GM13976 (cell line): Measurements from ENCODE around the gene RAD51B.
"Not testable (repeated sequence)": the region's sequence is repeated elsewhere in the genome, so short reads cannot be mapped to it uniquely, and the experiment has no call there.

Experiments
- DNase-seq: peaks from one replicate; pipeline ENCODE4 v3.0.0; 2012; ENCODE audit warnings: low spot score
- CTCF ChIP-seq: IDR thresholded peaks from 2 replicates; pipeline ENCODE4 v1.5.1; 2012; ENCODE audit warnings: borderline replicate concordance, mild to moderate bottlenecking; ENCODE audit not compliant: insufficient read depth; ENCODE audit errors: extremely low read depth, missing control alignments, control extremely low read depth
- in situ Hi-C: fragments of 300-500 bp; cut with MboI; formaldehyde crosslinking; loops from one replicate; pipeline ENCODE4 v1.12.0; 2022; ENCODE audit warnings: low sequenced_read_pairs, mixed read lengths, inconsistent platforms; ENCODE audit not compliant: unreplicated experiment

RAD51B gene

GRCh38 chr14:68761391-68761790 is 941.8 kb downstream of the RAD51B start:
- no peak for TF ChIP-seq CTCF
- in situ Hi-C loops, result no loop called here

GRCh38 chr14:68762953-68763764 is 943.6 kb downstream of the RAD51B start:
- in situ Hi-C loops, result no loop called here
- no peak for DNase-seq
- no peak for TF ChIP-seq CTCF

More at GRCh38 chr14:68761391-68761790, 941.8 kb downstream of the RAD51B start:
- DNase-seq, result no peak

GRCh38 chr14:68763843-68764242 is 944.3 kb downstream of the RAD51B start:
- in situ Hi-C loops, DNase-seq: not testable (repeated sequence)

- DNase-seq, result no peak
- in situ Hi-C loops, result no loop called here
- TF ChIP-seq CTCF, result no peak
These were observed 947.0 kb downstream of the RAD51B start for GRCh38 chr14:68766299-68767247.

GRCh38 chr14:68767248-68767645 is 947.7 kb downstream of the RAD51B start:
- no peak for DNase-seq
- TF ChIP-seq CTCF, result no peak
- in situ Hi-C loops, result no loop called here

GRCh38 chr14:68768316-68768715 is 948.7 kb downstream of the RAD51B start:
- TF ChIP-seq CTCF, result no peak
- in situ Hi-C loops, result no loop called here

More at GRCh38 chr14:68768316-68768715, 948.7 kb downstream of the RAD51B start:
- no peak for DNase-seq
